HepG2 (cell line): ENCODE results near the gene KLKB1. TPM values are rescaled to one million over a fixed set of nuclear protein-coding genes. Genes with fewer than 3 reads are reported as not detected.

Experiments used
- CEBPZ ChIP-seq: IDR thresholded peaks from 2 replicates; pipeline ENCODE4 v1.6.1; 2012; ENCODE audit warnings: low read length, improper control_type of control experiment
- CHD4 ChIP-seq: fragments of 200-600 bp; sonication (generic); IDR thresholded peaks from 2 replicates; pipeline ENCODE4 v1.7.0; 2017; ENCODE audit warnings: mild to moderate bottlenecking, low read length, borderline replicate concordance
- CREB1 ChIP-seq, 2 experiments: fragments of 450-650 bp in 1 of 2; IDR thresholded peaks; 2 replicates each; pipeline ENCODE4 v1.6.1; 2016 to 2017; ENCODE audit warnings: control low read depth in 1 of 2, mild to moderate bottlenecking in 1 of 2, missing compliant biosample characterization in 1 of 2, missing genetic modification characterization in 1 of 2
- HOXD1 ChIP-seq: sonication (generic); formaldehyde crosslinking; IDR thresholded peaks from 2 replicates; pipeline ENCODE4 v1.5.0; 2020; ENCODE audit warnings: missing genetic modification reagents
- KLF6 ChIP-seq: IDR thresholded peaks from 2 replicates; pipeline ENCODE4 v1.8.0; 2016; ENCODE audit warnings: missing biosample characterization, missing genetic modification reagents
- MEIS1 ChIP-seq: sonication (generic); formaldehyde crosslinking; IDR thresholded peaks from 2 replicates; pipeline ENCODE4 v1.9.0; 2021; ENCODE audit warnings: mild to moderate bottlenecking, missing genetic modification reagents, moderate library complexity, borderline replicate concordance
- NCOA5 ChIP-seq: sonication (generic); formaldehyde crosslinking; IDR thresholded peaks from 2 replicates; pipeline ENCODE4 v1.4.0; 2020; ENCODE audit warnings: missing genetic modification reagents
- NFAT5 ChIP-seq: sonication (generic); formaldehyde crosslinking; IDR thresholded peaks from 2 replicates; pipeline ENCODE4 v1.4.0; 2020; ENCODE audit warnings: missing genetic modification reagents
- ZBTB21 ChIP-seq: sonication (generic); formaldehyde crosslinking; IDR thresholded peaks from 2 replicates; pipeline ENCODE4 v1.4.0; 2020; ENCODE audit warnings: missing genetic modification reagents
- ZKSCAN5 ChIP-seq: sonication (generic); formaldehyde crosslinking; IDR thresholded peaks from 2 replicates; pipeline ENCODE4 v1.5.1; 2020; ENCODE audit warnings: mild to moderate bottlenecking, missing genetic modification reagents
- ZNF329 ChIP-seq: sonication (generic); formaldehyde crosslinking; IDR thresholded peaks from 2 replicates; pipeline ENCODE4 v1.9.0; 2021; ENCODE audit warnings: low read depth, mild to moderate bottlenecking, missing genetic modification reagents
- ZNF33B ChIP-seq: sonication (generic); formaldehyde crosslinking; IDR thresholded peaks from 2 replicates; pipeline ENCODE4 v1.5.1; 2020; ENCODE audit warnings: mild to moderate bottlenecking, missing genetic modification reagents
- ZNF44 ChIP-seq: sonication (generic); formaldehyde crosslinking; IDR thresholded peaks from 2 replicates; pipeline ENCODE4 v1.5.1; 2020; ENCODE audit warnings: mild to moderate bottlenecking, missing genetic modification reagents
- ZNF614 ChIP-seq: IDR thresholded peaks from 2 replicates; pipeline ENCODE4 v1.6.1; 2018; ENCODE audit warnings: missing biosample characterization, missing genetic modification reagents, inconsistent platforms, borderline replicate concordance
- ZNF776 ChIP-seq: sonication (generic); formaldehyde crosslinking; IDR thresholded peaks from 2 replicates; pipeline ENCODE4 v1.4.0; 2020; ENCODE audit warnings: mild to moderate bottlenecking, missing genetic modification reagents
- ZXDC ChIP-seq: sonication (generic); formaldehyde crosslinking; IDR thresholded peaks from 2 replicates; pipeline ENCODE4 v1.5.0; 2020; ENCODE audit warnings: mild to moderate bottlenecking, missing genetic modification reagents
- polyA plus RNA-seq, 8 experiments: library from polyadenylated mRNA; depleted of rRNA in 3 of 8; stranded (reverse) in 7 of 8; unstranded in 1 of 8; fragments of >200 nt; fragmentation: Illumina TruSeq in 4 of 8; extraction: Trizol in 4 of 8; gene quantifications; 2 replicates each; pipeline versions ENCODE4 v1.2.1 to v1.2.3, GENCODE V29; 2011 to 2016; ENCODE audit warnings: low read depth in 4 of 8, missing spikeins in 1 of 8, mixed read lengths in 1 of 8; ENCODE audit not compliant: insufficient read depth in 1 of 8
- total RNA-seq, 5 experiments: library from RNA; depleted of rRNA; stranded (reverse); fragments of >200 nt; fragmentation: Illumina TruSeq; extraction: Trizol; gene quantifications; 2 replicates each; pipeline ENCODE4 v1.2.3, GENCODE V29; 2016; ENCODE audit warnings: low read depth in 1 of 5
- TF ChIP-seq, protein P1 (sequence below): sonication (generic); formaldehyde crosslinking; IDR thresholded peaks from 2 replicates; pipeline ENCODE4 v1.8.0; 2022; ENCODE audit warnings: missing genetic modification reagents, mild to moderate bottlenecking, inconsistent platforms, borderline replicate concordance

Gene KLKB1
- total and polyA plus RNA-seq, 2 of the 13 experiments (the other 11 are each of a cell fraction or from before 2014, with no cell fraction given): 0.26 to 0.49 TPM

GRCh38 chr4:186266729-186267456 lies 39.6 kb downstream of the KLKB1 start (continued):
- TF ChIP-seq ZXDC (CRISPR knock-in tag) (no peak), CHD4 (no peak), CEBPZ (no peak), MEIS1 (CRISPR knock-in tag) (no peak), ZNF776 (CRISPR knock-in tag) (no peak), ZNF33B (CRISPR knock-in tag) (no peak), ZNF329 (CRISPR knock-in tag) (no peak), CREB1 (IDR thresholded peaks at IDR 0.05) (no peak), CREB1 (CRISPR knock-in tag; IDR thresholded peaks at IDR 0.05) (no peak), ZNF44 (CRISPR knock-in tag) (no peak), HOXD1 (CRISPR knock-in tag) (no peak), ZNF614 (no peak), ZBTB21 (CRISPR knock-in tag) (no peak), KLF6 (CRISPR knock-in tag) (no peak), NCOA5 (CRISPR knock-in tag) (no peak), ZKSCAN5 (CRISPR knock-in tag) (no peak), NFAT5 (no peak)
- TF ChIP-seq, protein P1, sequence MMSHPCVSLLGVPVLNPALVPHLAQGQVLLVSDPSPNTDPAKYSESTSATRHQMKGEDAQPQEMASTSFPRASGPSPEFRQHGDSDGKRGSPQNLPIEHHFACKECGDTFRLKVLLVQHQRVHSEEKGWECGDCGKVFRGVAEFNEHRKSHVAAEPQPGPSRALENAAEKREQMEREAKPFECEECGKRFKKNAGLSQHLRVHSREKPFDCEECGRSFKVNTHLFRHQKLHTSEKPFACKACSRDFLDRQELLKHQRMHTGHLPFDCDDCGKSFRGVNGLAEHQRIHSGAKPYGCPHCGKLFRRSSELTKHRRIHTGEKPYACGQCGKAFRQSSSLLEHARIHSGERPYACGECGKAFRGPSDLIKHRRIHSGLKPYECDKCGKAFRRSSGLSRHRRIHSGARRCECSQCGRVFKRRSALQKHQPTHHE (CRISPR knock-in tag): no peak
